K562 (cell line): Measurements from ENCODE around the gene ITPR2. TPM values are rescaled to one million over a fixed set of nuclear protein-coding genes. Genes with fewer than 3 reads are reported as not detected.
A peak's percentile ranks its signal among the peaks of the same experiment; 100 is the strongest.

Experiments
- BHLHE40 ChIP-seq: IDR thresholded peaks from 2 replicates; pipeline ENCODE4 v1.6.1; 2011; ENCODE audit warnings: low read length, improper control_type of control experiment
- CBX8 ChIP-seq: fragments of 200-600 bp; sonication (generic); IDR thresholded peaks from 2 replicates; pipeline ENCODE4 v1.6.1; 2012; ENCODE audit warnings: borderline replicate concordance, mixed run types, low read depth, mild to moderate bottlenecking, moderate library complexity, mixed read lengths, low read length, control low read depth, inconsistent platforms; ENCODE audit not compliant: poor library complexity, severe bottlenecking; ENCODE audit errors: extremely low read depth
- DACH1 ChIP-seq: fragments of 450-650 bp; IDR thresholded peaks from 2 replicates; pipeline ENCODE4 v1.6.1; 2018; ENCODE audit not compliant: partially characterized antibody
- E2F4 ChIP-seq: sonication (generic); formaldehyde crosslinking; IDR thresholded peaks from 2 replicates; pipeline ENCODE4 v1.8.0; 2022; ENCODE audit warnings: mild to moderate bottlenecking, low read depth, missing genetic modification reagents
- EP400 ChIP-seq: fragments of 450-650 bp; IDR thresholded peaks from 2 replicates; pipeline ENCODE4 v1.6.1; 2017; ENCODE audit warnings: antibody characterized with exemption, mild to moderate bottlenecking, moderate library complexity
- ETS1 ChIP-seq: conservative IDR thresholded peaks from 2 replicates; pipeline ENCODE4 v1.6.1; 2011; ENCODE audit warnings: low read depth, mild to moderate bottlenecking, low read length; ENCODE audit not compliant: control insufficient read depth
- GABPB2 ChIP-seq: fragments of 250-450 bp; sonication (Bioruptor Pico); conservative IDR thresholded peaks from 2 replicates; pipeline ENCODE4 v1.5.1; 2021; ENCODE audit warnings: mild to moderate bottlenecking
- MECOM ChIP-seq: fragments of 250-450 bp; sonication (Bioruptor Pico); IDR thresholded peaks from 2 replicates; pipeline ENCODE4 v1.8.0; 2022; ENCODE audit warnings: inconsistent platforms
- NKRF ChIP-seq: fragments of 450-650 bp; IDR thresholded peaks from 2 replicates; pipeline ENCODE4 v1.6.1; 2016; ENCODE audit warnings: borderline replicate concordance
- RREB1 ChIP-seq: fragments of 250-450 bp; sonication (Bioruptor Pico); IDR thresholded peaks from 2 replicates; pipeline ENCODE4 v1.4.0; 2020
- ZNF121 ChIP-seq: sonication (generic); formaldehyde crosslinking; conservative IDR thresholded peaks from 2 replicates; pipeline ENCODE4 v1.8.0; 2022; ENCODE audit warnings: missing genetic modification reagents
- polyA plus RNA-seq, 8 experiments: library from polyadenylated mRNA; depleted of rRNA in 4 of 8; stranded (reverse) in 5 of 8; unstranded in 3 of 8; fragments of >200 nt; fragmentation: Nextera tagmentation in 2 of 8; fragmentation: Illumina TruSeq in 1 of 8; extraction: Ambion mirVana in 2 of 8; extraction: Trizol in 1 of 8; gene quantifications; 2 replicates each; pipeline versions ENCODE4 v1.2.1 to v1.2.3, GENCODE V29; 2011 to 2014; ENCODE audit warnings: inconsistent platforms in 1 of 8, missing spikeins in 1 of 8
- total RNA-seq, 7 experiments: library from RNA; depleted of rRNA in 6 of 7; stranded (reverse); fragments of >200 nt in 6 of 7; fragmentation: Illumina TruSeq in 2 of 7; extraction: Trizol in 2 of 7; gene quantifications; 2 replicates each; pipeline versions ENCODE4 v1.2.1 to v1.2.3, GENCODE V29; 2011 to 2021; ENCODE audit warnings: low replicate concordance in 1 of 7
- TF ChIP-seq, protein P1 (sequence below), 2 experiments: fragments of 200-800 bp in 1 of 2; sonication (Bioruptor generic) in 1 of 2; sonication (generic) in 1 of 2; formaldehyde crosslinking in 1 of 2; IDR thresholded peaks in 1 of 2; conservative IDR thresholded peaks in 1 of 2; 2 replicates each; pipeline versions ENCODE4 v1.5.0 to v1.6.1; 2016 to 2020; ENCODE audit warnings: missing compliant biosample characterization in 1 of 2, missing genetic modification characterization in 1 of 2, missing genetic modification reagents in 1 of 2

Gene ITPR2
- total and polyA plus RNA-seq, 9 of the 15 experiments (the other 6 are each of a cell fraction or from before 2014, with no cell fraction given), result 0.21 to 3.3 (median 0.95) TPM

DNA sequence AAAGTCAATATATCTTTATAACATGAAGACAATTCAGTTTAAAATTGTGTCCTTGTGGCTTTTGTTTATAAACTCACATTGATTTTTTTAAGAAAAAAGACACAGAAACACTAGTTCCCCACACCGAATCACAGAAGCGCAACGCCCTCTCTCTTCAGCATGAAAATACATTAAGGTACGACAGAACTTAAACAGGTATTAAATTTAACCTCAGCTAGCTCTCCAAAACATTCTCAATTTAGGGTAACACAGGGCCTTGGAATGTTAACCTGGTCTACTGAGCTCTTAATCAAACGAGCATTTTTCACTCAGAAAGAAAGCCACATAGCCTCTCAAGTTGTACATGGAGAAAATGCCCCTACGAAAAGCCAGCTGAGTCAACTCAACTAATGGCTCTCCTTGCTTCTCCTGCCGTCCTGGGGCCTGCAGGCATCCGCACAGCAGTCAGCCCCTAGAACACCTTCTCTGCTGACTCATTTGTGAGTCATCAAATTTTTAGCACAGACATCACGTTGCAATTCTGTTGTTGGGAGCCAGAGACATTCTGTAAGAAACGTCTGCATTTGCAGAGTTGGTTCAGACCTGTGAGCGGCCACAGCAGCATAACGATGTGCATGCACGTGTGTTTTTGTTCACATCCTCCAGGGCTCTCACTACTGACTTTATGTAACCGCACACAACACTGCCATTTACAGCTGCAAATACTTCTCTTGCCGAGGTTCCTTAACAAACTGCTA, 141.6 kb downstream of the ITPR2 start (continued):
- TF ChIP-seq E2F4 (CRISPR knock-in tag), result no peak
- no peak for TF ChIP-seq NKRF
- TF ChIP-seq DACH1, result peak; percentile 33
- TF ChIP-seq, protein P1, sequence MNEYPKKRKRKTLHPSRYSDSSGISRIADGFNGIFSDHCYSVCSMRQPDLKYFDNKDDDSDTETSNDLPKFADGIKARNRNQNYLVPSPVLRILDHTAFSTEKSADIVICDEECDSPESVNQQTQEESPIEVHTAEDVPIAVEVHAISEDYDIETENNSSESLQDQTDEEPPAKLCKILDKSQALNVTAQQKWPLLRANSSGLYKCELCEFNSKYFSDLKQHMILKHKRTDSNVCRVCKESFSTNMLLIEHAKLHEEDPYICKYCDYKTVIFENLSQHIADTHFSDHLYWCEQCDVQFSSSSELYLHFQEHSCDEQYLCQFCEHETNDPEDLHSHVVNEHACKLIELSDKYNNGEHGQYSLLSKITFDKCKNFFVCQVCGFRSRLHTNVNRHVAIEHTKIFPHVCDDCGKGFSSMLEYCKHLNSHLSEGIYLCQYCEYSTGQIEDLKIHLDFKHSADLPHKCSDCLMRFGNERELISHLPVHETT (CRISPR knock-in tag; conservative IDR thresholded peaks at IDR 0.05 in 1 of 2, IDR thresholded peaks at IDR 0.05 in 1 of 2), result peak in 1 of 2 experiments; percentile 71; a peak in 1 of 4 replicates
- no peak for TF ChIP-seq ETS1
- TF ChIP-seq BHLHE40, result peak; percentile 87
- TF ChIP-seq EP400, result 0 out of 2 replicates have a peak, but pooled peaks have one; percentile 38
- TF ChIP-seq MECOM (CRISPR knock-in tag), result peak; percentile 44; the same call in 1 of the 2 replicates
- TF ChIP-seq RREB1 (CRISPR knock-in tag), result no peak
- no peak for TF ChIP-seq CBX8
- TF ChIP-seq GABPB2 (CRISPR knock-in tag), result no peak
- TF ChIP-seq ZNF121, result no peak
